Dendritic cell treated with granulocyte-macrophage colony-stimulating factor and Interleukin-4, amounts not matched to agents 40 ng/mL and 50 ng/mL, for 4 days (primary cell): ENCODE measurements around the gene PAFAH1B2.

Experiments
- H3K27ac Mint-ChIP-seq: one replicate; pipeline ENCODE4 v1.8.0; 2022; ENCODE audit warnings: mild to moderate bottlenecking, mixed read lengths
- H3K27me3 Mint-ChIP-seq: one replicate; pipeline ENCODE4 v1.8.0; 2022; ENCODE audit warnings: mild to moderate bottlenecking, mixed read lengths
- H3K36me3 Mint-ChIP-seq: one replicate; pipeline ENCODE4 v1.8.0; 2022; ENCODE audit warnings: low read depth, mixed read lengths
- H3K4me1 Mint-ChIP-seq: one replicate; pipeline ENCODE4 v1.8.0; 2022; ENCODE audit warnings: low read depth, mixed read lengths
- H3K4me3 Mint-ChIP-seq: one replicate; pipeline ENCODE4 v1.8.0; 2022; ENCODE audit warnings: mild to moderate bottlenecking, moderate library complexity, mixed read lengths
- H3K9me3 Mint-ChIP-seq: one replicate; pipeline ENCODE4 v1.8.0; 2022; ENCODE audit warnings: mixed read lengths
- intact Hi-C: fragments of 100-400 bp; cut with micrococcal nuclease; formaldehyde crosslinking; loops from one replicate; pipeline ENCODE4 v1.15.0; 2022

Gene PAFAH1B2

DNA sequence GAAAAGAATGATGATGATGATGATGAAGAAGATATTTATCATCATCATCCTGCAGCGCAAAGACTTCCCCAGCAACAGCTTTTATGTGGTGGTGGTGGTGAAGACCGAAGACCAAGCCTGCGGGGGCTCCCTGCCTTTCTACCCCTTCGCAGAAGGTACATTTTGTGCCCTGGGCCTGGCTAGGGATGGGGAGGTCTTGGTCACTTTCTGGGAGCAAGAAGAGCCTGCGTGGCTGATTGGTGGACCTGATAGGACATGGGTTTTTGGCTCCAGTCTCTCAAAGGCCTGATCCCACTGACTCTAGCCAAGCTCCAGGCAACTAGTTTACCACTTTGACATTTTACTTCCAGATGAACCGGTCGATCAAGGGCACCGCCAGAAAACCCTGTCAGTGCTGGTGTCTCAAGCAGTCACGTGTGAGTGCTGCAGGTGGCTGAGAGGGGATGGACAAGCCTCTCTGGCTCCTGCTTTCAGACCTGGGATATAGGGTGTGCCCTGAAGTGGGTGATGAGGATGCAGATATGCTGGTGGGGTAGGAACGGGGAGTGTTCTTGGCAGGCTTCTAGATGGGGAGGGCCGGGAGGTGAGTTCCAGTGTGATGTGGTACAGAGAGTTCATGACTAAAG lies 39.8 kb downstream of the PAFAH1B2 start:
- H3K36me3 Mint-ChIP-seq: peaks cover 93% of the 10 kb centered on the region
- H3K27me3 Mint-ChIP-seq: no peaks in the 10 kb centered on the region
- no peak overlapping the region for H3K4me3 Mint-ChIP-seq
- H3K4me1 Mint-ChIP-seq: peaks cover 71% of the 10 kb centered on the region
- peak overlapping the region; percentile 10 for H3K27ac Mint-ChIP-seq
- H3K9me3 Mint-ChIP-seq: no peaks in the 10 kb centered on the region
- intact Hi-C loops: loop anchor here (5.0 kb wide), 1 partner anchor 37 kb away; no protein-coding TSS in a partner anchor

DNA sequence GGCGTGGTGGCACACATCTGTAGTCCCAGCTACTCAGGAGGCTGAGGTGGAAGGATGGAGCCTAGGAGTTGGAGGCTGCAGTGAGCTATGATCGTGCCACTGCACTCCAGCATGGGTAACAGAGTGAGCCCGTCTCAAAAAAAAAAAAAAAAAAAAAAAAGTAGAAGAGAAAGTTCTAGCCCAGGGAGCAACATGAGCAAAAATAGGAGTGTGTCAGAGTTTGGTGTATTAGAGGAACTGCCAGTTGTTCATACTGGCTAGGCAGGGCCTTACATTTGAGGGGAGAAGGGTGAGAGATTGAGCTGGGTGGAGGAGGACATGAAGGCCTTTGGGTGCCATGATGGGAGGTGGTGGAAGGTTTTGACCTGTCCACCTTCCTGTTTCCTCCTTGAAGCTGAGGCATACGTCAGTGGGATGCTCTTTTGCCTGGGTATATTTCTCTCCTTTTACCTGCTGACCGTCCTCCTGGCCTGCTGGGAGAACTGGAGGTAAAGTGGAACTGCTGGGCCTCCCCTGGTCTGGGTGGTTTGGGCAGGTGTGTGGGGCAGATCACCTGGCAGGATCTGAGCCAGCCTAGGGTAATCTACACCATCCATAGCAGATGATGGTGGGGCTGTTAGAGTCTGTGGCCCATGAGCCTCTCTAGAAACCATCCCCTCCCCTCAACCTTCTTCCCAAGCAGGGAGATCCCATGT lies 41.8 kb downstream of the PAFAH1B2 start:
- peaks cover 73% of the 10 kb centered on the region for H3K4me1 Mint-ChIP-seq
- H3K27ac Mint-ChIP-seq: peak overlapping the region; percentile 84
- H3K36me3 Mint-ChIP-seq: peaks cover 99% of the 10 kb centered on the region

DNA sequence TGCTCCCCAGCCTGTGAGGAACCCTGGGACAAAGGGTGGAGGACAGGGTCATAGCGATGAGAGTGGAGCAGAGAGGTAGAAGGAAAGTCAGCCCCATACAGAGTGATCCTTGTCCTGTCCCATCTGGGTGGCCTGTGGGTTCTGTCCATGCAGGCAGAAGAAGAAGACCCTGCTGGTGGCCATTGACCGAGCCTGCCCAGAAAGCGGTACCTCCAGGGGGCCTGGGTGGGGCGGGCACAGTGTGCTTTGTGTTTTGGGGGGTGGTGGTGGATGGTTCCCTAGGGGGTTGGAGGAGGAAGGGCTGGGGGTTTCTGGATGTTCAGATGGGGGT lies 42.3 kb downstream of the PAFAH1B2 start:
- H3K36me3 Mint-ChIP-seq: peaks cover 99% of the 10 kb centered on the region
- intact Hi-C loops: no loop called here
- peaks cover 68% of the 10 kb centered on the region for H3K4me1 Mint-ChIP-seq
- no peaks in the 10 kb centered on the region for H3K9me3 Mint-ChIP-seq
- no peaks in the 10 kb centered on the region for H3K27me3 Mint-ChIP-seq
- H3K27ac Mint-ChIP-seq: peak overlapping the region; percentile 84
- peak overlapping the region; percentile 62 for H3K4me3 Mint-ChIP-seq

More for the DNA sequence above, 41.8 kb downstream of the PAFAH1B2 start:
- intact Hi-C loops: no loop called here
- Mint-ChIP-seq H3K4me3 (peak overlapping the region; percentile 52), H3K27me3 (no peaks in the 10 kb centered on the region), H3K9me3 (no peaks in the 10 kb centered on the region)

DNA sequence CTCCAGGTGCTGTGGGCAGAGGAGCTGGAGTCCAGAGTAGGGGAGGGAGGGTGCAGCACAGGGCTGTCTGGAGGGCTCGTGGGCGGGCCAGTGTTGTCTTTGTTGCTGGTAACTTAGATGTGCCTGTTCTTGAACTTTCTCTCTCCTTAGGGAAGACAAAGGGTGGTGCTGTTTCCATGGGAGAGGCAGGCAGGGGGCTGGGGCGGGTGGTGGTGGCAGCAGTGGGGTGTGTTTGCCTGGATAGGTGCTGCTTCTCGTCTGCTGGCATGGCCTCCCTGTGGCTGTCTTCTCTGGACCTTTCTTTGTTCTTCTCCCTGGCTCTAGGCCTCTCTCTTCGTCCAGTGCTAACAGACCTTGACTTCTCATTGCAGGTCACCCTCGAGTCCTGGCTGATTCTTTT lies 42.9 kb downstream of the PAFAH1B2 start:
- intact Hi-C loops: no loop called here
- peak overlapping the region; percentile 84 for H3K27ac Mint-ChIP-seq
- peaks cover 65% of the 10 kb centered on the region for H3K4me1 Mint-ChIP-seq
- H3K27me3 Mint-ChIP-seq: no peaks in the 10 kb centered on the region
- H3K9me3 Mint-ChIP-seq: no peaks in the 10 kb centered on the region
- peaks cover 99% of the 10 kb centered on the region for H3K36me3 Mint-ChIP-seq
- H3K4me3 Mint-ChIP-seq: peak overlapping the region; percentile 62

DNA sequence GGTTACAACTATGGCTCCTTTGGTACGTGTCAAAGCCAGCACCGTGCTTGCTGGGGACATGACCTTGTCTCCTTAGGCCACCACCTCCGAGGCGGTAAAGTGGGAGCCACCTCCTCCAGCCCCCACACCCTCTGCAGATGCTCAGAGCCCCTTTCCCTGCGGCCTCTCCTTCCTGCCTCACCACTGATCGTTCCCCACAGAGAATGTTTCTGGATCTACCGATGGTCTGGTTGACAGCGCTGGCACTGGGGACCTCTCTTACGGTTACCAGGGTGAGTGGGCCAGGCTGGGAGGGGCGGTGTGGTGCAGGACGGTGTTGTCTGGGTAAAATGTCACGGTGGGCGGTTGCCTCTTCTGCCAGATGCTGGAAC lies 43.3 kb downstream of the PAFAH1B2 start:
- Mint-ChIP-seq H3K4me1 (peaks cover 68% of the 10 kb centered on the region), H3K27me3 (no peaks in the 10 kb centered on the region), H3K27ac (peak overlapping the region; percentile 84), H3K36me3 (peaks cover 99% of the 10 kb centered on the region), H3K9me3 (no peaks in the 10 kb centered on the region), H3K4me3 (peak overlapping the region; percentile 62)
- intact Hi-C loops: no loop called here

DNA sequence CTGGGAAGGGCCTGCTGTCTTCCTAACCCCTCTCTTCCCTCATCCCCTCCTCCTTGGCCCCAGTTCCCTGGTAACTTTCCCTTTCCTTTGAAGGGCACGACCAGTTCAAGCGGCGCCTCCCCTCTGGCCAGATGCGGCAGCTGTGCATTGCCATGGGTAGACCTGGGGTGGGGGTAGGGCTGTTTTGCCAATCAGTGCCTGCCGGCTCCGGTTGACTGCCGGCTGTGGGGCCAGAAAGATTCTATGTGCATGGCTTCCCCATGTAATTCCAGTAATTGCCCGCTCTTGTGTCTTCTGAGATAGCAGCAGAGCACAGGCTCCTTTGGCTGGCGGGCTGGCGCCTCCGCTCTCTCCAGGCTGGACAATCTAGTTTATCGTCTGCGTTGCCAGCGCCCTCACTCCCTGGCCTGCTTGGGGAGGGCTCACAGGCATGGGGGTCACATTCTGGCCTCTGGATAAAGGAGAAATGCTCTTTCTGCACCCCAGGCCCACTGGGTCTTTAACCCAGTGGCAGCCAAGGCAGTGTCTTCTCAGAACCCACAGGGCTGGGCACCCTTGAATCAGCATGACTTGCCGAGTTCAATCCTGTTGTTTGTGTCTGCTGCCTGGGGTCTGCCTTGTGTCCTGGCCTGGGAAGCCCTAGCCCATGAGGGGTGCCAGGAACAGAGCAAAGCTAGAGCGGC lies 43.9 kb downstream of the PAFAH1B2 start:
- intact Hi-C loops: no loop called here
- peaks cover 99% of the 10 kb centered on the region for H3K36me3 Mint-ChIP-seq
- H3K27ac Mint-ChIP-seq: peak overlapping the region; percentile 84
- peaks cover 73% of the 10 kb centered on the region for H3K4me1 Mint-ChIP-seq
- no peaks in the 10 kb centered on the region for H3K9me3 Mint-ChIP-seq
- H3K4me3 Mint-ChIP-seq: peak overlapping the region; percentile 48
- no peaks in the 10 kb centered on the region for H3K27me3 Mint-ChIP-seq

DNA sequence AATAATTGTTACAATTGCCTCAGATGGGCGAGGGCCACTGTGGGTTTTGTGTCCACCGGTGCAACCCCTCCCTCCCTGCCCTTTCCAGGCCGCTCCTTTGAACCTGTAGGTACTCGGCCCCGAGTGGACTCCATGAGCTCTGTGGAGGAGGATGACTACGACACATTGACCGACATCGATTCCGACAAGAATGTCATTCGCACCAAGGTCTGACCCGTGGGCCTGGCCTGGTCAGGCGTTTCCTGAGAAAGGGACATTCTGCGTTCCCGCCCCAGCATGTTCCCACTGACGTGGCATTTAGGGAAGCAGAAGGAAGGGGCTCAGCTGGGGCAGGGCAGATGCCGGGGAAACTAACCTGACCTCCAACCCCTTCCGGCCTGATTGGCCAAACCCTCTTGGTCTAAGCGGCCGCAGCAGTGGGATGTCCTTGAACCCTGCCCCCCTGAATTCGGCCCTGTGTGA lies 44.6 kb downstream of the PAFAH1B2 start:
- Mint-ChIP-seq H3K27me3 (no peaks in the 10 kb centered on the region), H3K4me3 (peak overlapping the region; percentile 54), H3K9me3 (no peaks in the 10 kb centered on the region), H3K36me3 (peaks cover 99% of the 10 kb centered on the region), H3K4me1 (peaks cover 77% of the 10 kb centered on the region), H3K27ac (peak overlapping the region; percentile 84)
- intact Hi-C loops: loop anchor here (1.0 kb wide), 1 partner anchor 7 kb away; no protein-coding TSS in a partner anchor

DNA sequence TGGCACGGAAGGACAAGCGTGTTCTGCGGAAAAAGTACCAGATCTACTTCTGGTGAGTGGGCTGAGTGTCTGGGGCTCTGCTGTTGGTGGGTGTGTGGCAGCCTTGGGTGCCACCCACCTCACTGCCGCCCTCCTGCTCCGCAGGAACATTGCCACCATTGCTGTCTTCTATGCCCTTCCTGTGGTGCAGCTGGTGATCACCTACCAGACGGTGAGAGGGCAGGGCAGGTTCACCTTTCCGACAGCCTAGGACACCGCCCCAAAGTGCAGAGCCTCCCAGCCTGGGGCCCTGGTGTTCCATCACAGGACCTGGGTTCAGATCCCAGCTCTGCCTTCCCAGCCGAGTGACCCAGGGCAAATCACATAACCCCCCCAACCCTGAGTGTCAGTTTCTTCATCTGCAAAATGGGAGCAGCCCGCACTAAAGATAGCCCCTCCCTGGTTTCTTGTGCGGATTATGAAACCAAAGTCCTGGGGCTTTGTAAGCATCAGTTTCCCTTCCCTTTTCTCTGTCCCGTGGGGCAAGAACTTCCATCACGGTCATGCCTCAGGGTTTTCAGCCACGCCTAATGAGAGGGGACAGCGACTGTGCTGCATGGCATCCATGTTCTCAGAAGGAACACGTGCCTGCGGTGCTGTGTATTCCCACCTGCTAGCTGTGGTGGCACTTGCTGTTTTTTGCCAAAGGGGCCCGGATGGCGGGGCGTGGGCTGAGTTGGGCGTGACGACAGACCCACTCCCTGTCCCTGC lies 45.3 kb downstream of the PAFAH1B2 start:
- Mint-ChIP-seq H3K4me3 (peak overlapping the region; percentile 54), H3K27me3 (no peaks in the 10 kb centered on the region), H3K9me3 (no peaks in the 10 kb centered on the region), H3K4me1 (peaks cover 79% of the 10 kb centered on the region), H3K36me3 (peaks cover 99% of the 10 kb centered on the region), H3K27ac (peak overlapping the region; percentile 84)
- intact Hi-C loops: loop anchor here (1.0 kb wide), 1 partner anchor 8 kb away; no protein-coding TSS in a partner anchor

DNA sequence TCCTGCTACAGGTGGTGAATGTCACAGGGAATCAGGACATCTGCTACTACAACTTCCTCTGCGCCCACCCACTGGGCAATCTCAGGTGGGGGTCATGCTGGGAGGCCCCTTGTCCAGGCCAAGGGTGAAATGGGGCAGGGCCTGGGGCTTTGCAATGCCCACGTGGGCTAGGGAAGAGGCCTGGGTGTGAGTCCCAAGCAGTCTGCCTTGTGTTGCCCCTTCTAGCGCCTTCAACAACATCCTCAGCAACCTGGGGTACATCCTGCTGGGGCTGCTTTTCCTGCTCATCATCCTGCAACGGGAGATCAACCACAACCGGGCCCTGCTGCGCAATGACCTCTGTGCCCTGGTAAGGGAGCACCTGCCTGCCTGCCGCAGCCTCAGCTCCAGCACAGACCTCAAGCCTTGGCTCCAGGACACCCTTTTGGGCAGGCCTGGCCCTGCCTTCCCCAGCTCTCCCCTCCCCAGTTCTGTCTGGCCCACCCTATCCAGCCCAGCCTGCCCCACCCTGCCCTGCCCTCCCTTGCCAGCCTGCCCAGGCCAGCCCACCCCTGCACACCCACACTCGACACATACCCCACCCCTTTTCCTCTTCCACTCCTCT lies 46.0 kb downstream of the PAFAH1B2 start:
- H3K36me3 Mint-ChIP-seq: peaks cover 100% of the 10 kb centered on the region
- no peak overlapping the region for H3K4me3 Mint-ChIP-seq
- intact Hi-C loops: loop anchor here (1.0 kb wide), 1 partner anchor 9 kb away; no protein-coding TSS in a partner anchor
- H3K27ac Mint-ChIP-seq: peak overlapping the region; percentile 84
- H3K27me3 Mint-ChIP-seq: no peaks in the 10 kb centered on the region
- H3K9me3 Mint-ChIP-seq: no peaks in the 10 kb centered on the region
- H3K4me1 Mint-ChIP-seq: peaks cover 81% of the 10 kb centered on the region

DNA sequence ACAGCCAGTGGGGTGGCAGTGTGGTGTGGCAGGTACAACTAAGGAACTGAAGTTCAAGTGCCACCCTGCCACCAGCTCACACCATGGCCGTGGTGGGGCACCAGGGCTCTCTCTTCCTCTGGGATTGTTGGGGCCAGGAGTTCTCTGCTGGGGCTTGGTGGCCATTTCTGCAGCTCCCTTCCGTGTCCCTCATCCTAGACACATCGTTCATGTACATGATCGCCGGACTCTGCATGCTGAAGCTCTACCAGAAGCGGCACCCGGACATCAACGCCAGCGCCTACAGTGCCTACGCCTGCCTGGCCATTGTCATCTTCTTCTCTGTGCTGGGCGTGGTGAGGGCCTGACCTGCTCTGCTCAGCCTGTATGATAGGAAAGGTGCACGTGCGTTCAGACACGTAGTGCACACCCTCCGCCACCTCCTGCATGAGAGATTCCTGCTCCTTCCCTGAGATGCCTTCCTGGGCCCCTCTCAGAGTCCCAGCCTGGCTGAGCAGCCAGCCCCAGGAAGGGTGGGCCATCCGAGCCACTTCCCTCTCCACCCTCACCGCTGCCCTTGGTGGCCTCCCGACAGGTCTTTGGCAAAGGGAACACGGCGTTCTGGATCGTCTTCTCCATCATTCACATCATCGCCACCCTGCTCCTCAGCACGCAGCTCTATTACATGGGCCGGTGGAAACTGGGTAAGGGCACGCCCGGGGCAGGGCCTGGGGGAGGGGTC lies 47.8 kb downstream of the PAFAH1B2 start:
- peaks cover 100% of the 10 kb centered on the region for H3K36me3 Mint-ChIP-seq
- H3K4me1 Mint-ChIP-seq: peaks cover 73% of the 10 kb centered on the region
- no peaks in the 10 kb centered on the region for H3K9me3 Mint-ChIP-seq
- no peaks in the 10 kb centered on the region for H3K27me3 Mint-ChIP-seq
- peak overlapping the region; percentile 20 for H3K27ac Mint-ChIP-seq
- intact Hi-C loops: no loop called here
- no peak overlapping the region for H3K4me3 Mint-ChIP-seq

DNA sequence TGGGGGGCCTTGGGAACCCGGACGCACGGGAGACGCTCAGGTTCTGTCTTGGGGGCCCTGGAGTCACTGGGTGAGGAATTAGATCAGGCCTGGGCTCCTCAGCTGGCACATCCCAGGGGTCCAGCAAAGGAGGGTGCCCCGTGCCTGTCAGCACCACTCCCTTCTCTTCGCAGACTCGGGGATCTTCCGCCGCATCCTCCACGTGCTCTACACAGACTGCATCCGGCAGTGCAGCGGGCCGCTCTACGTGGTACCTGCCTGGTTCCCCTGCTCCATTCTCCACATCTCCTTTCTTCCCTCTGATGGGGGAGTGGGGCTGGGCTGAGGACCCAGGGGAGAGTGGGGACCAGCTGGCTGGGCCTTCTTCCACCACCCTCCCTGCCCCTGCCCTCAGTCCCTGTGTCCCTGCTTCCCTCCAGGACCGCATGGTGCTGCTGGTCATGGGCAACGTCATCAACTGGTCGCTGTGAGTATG lies 48.4 kb downstream of the PAFAH1B2 start:
- H3K36me3 Mint-ChIP-seq: peaks cover 100% of the 10 kb centered on the region
- peaks cover 70% of the 10 kb centered on the region for H3K4me1 Mint-ChIP-seq
- intact Hi-C loops: no loop called here
- H3K27me3 Mint-ChIP-seq: no peaks in the 10 kb centered on the region
- H3K27ac Mint-ChIP-seq: peak overlapping the region; percentile 20
- no peaks in the 10 kb centered on the region for H3K9me3 Mint-ChIP-seq
- no peak overlapping the region for H3K4me3 Mint-ChIP-seq

DNA sequence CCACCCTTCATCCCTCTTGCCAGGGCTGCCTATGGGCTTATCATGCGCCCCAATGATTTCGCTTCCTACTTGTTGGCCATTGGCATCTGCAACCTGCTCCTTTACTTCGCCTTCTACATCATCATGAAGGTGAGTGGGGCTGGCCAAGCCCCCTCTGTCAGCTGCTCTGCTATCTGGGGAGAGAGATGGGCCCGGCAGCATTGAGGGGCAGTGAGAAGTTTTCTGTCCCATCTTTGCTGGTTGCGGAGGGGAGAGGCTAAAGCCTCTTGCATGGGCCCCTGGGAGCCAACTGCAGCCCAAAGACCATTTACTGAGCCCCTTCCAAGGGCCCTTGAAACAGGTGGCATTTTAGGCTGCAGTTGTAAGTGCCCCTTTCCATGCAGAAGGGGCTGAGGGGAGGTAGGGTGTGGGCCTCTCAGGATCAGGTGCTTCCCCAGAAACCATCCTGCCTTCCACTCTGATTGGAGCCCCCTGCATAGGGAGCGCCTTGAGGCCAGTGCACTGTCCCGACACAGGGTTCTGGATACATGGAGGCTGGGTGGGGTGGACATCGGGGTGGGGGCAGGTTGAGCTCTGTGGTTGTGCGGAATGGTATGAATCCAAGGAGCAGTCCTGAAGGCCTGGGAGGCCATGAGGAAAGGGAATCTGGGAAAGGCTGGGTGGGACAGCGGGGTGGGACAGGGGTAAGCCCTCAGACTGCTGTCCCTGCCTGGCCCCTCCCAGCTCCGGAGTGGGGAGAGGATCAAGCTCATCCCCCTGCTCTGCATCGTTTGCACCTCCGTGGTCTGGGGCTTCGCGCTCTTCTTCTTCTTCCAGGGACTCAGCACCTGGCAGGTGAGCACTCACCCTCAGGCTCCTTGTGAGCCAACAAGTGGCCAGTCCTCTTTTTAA lies 49.3 kb downstream of the PAFAH1B2 start:
- Mint-ChIP-seq H3K9me3 (no peaks in the 10 kb centered on the region), H3K4me3 (no peak overlapping the region), H3K27me3 (no peaks in the 10 kb centered on the region), H3K4me1 (peaks cover 68% of the 10 kb centered on the region), H3K36me3 (peaks cover 100% of the 10 kb centered on the region), H3K27ac (peak overlapping the region; percentile 20)
- intact Hi-C loops: no loop called here
